Measurements from ENCODE around the gene ZNHIT3. TPM values are rescaled to one million over a fixed set of nuclear protein-coding genes. Genes with fewer than 3 reads are reported as not detected.
"Not testable (repeated sequence)": the region's sequence is repeated elsewhere in the genome, so short reads cannot be mapped to it uniquely, and the experiment has no call there.

Gene ZNHIT3
- total RNA-seq, 6 donors from 2014 or later = 7.7 to 26.0 (median 21.6) TPM

DNA sequence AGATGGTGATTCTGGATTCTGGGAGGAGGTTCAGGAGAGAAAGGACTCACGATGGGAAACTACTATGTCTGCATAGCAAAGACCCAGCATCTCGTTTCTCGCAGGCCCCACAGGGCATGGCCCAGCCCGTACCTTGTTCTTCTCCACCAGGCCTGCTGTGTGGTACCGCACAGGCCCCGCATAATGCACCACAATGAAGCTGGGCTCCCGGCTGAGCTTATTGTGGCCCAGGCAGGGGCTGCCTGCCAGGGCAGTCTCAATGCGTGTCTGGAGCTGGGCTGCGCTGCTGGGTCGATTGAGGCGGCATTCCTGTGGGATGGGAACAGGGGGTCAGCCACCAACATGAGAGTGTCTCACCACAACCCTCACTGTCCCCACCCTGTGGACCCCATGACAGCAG is 20.4 kb downstream of the ZNHIT3 start:
- peaks cover 0 to 73% (median 43%) of the 10 kb centered on the region in 4 donors for H3K36me3 ChIP-seq
- H3K9me3 ChIP-seq = no peaks in the 10 kb centered on the region
- ATAC-seq (ENCODE audit: low FRiP score in 2 of 2) (no peak), DNase-seq (no peak)
- no peak overlapping the region for H3K4me3 ChIP-seq
- no peaks in the 10 kb centered on the region for H3K4me1 ChIP-seq
- WGBS, 2 donors = 94 to 99% methylated on average over 9 to 11 of the region's 11 CpGs
- H3K27ac ChIP-seq = no peak overlapping the region
- no peaks in the 10 kb centered on the region for H3K27me3 ChIP-seq
- TF ChIP-seq POLR2AphosphoS5 (IDR thresholded peaks at IDR 0.05) (no peak), CTCF (IDR thresholded peaks at IDR 0.05) (no peak), EP300 (IDR thresholded peaks at IDR 0.05) (no peak), POLR2A (IDR thresholded peaks at IDR 0.05) (no peak)

GRCh38 chr17:36507266-36507665 is 20.8 kb downstream of the ZNHIT3 start:
- TF ChIP-seq CTCF (IDR thresholded peaks at IDR 0.05) (no peak), POLR2AphosphoS5 (IDR thresholded peaks at IDR 0.05) (no peak), POLR2A (IDR thresholded peaks at IDR 0.05) (no peak), EP300 (IDR thresholded peaks at IDR 0.05) (no peak)
- DNase-seq (no peak), ATAC-seq (ENCODE audit: low FRiP score in 2 of 2) (no peak)
- H3K27me3 ChIP-seq = no peaks in the 10 kb centered on the region
- peaks cover 0 to 73% (median 40%) of the 10 kb centered on the region in 4 donors for H3K36me3 ChIP-seq
- whole genome bisulfite sequencing, 2 donors = 96 to 99% methylated on average over 5 to 6 of the region's 6 CpGs
- no peak overlapping the region for H3K27ac ChIP-seq
- H3K4me3 ChIP-seq = no peak overlapping the region
- H3K9me3 ChIP-seq = no peaks in the 10 kb centered on the region
- H3K4me1 ChIP-seq = no peaks in the 10 kb centered on the region

DNA sequence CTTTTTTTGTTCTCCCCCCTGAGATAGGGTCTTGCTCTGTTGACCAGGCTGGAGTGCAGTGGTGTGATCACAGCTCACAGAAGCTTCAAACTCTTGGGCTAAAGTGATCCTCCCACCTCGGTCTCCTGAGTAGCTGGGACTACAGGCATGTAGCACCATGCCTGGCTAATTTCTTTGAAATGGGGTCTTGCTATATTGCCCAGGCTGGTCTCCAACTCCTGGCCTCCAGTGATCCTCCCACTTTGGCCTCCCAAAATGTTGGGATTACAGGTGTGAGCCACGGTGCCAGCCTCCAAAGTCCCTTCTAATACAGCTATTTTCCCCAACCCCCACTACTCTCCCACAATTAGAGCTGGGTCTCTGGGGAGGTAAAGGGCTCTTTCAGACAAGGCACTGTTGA is 22.0 kb downstream of the ZNHIT3 start:
- not testable (repeated sequence) for H3K27ac ChIP-seq; H3K9me3 ChIP-seq; DNase-seq; H3K4me1 ChIP-seq; ATAC-seq (ENCODE audit: low FRiP score in 2 of 2); H3K27me3 ChIP-seq; H3K4me3 ChIP-seq
- 92 to 96% methylated on average over 2 of the region's 2 CpGs for WGBS, 2 donors
- H3K36me3 ChIP-seq = peaks cover 0 to 79% (median 36%) of the 10 kb centered on the region in 4 donors

GRCh38 chr17:36509272-36509985 is 22.9 kb downstream of the ZNHIT3 start:
- WGBS, 2 donors = 95 to 97% methylated on average over 6 to 9 of the region's 9 CpGs
- no peaks in the 10 kb centered on the region for H3K9me3 ChIP-seq
- TF ChIP-seq CTCF (IDR thresholded peaks at IDR 0.05) (no peak), POLR2AphosphoS5 (IDR thresholded peaks at IDR 0.05) (no peak), POLR2A (IDR thresholded peaks at IDR 0.05) (no peak), EP300 (IDR thresholded peaks at IDR 0.05) (no peak)
- no peaks in the 10 kb centered on the region for H3K4me1 ChIP-seq
- DNase-seq (no peak), ATAC-seq (ENCODE audit: low FRiP score in 2 of 2) (no peak)
- no peaks in the 10 kb centered on the region for H3K27me3 ChIP-seq
- H3K36me3 ChIP-seq = peaks cover 0 to 75% (median 29%) of the 10 kb centered on the region in 4 donors
- no peak overlapping the region for H3K4me3 ChIP-seq
- H3K27ac ChIP-seq = no peak overlapping the region

GRCh38 chr17:36510636-36511035 is 24.2 kb downstream of the ZNHIT3 start:
- H3K36me3 ChIP-seq = peaks cover 0 to 74% (median 27%) of the 10 kb centered on the region in 4 donors

More at GRCh38 chr17:36510636-36511035, 24.2 kb downstream of the ZNHIT3 start:
- Histone ChIP-seq H3K9me3 (no peaks in the 10 kb centered on the region), H3K27ac (no peak overlapping the region), H3K4me3 (no peak overlapping the region), H3K27me3 (no peaks in the 10 kb centered on the region), H3K4me1 (no peaks in the 10 kb centered on the region)
- WGBS, 2 donors = 89 to 97% methylated on average over 10 to 14 of the region's 14 CpGs
- DNase-seq = no peak
- TF ChIP-seq CTCF (IDR thresholded peaks at IDR 0.05) (no peak), EP300 (IDR thresholded peaks at IDR 0.05) (no peak), POLR2AphosphoS5 (IDR thresholded peaks at IDR 0.05) (no peak)
- no peak for ATAC-seq (ENCODE audit: low FRiP score in 2 of 2)
